Sigmoid colon (tissue), 7 donors: ENCODE measurements around the gene BCL2L15. TPM values are rescaled to one million over a fixed set of nuclear protein-coding genes. Genes with fewer than 3 reads are reported as not detected.
"Not testable (repeated sequence)": the region's sequence is repeated elsewhere in the genome, so short reads cannot be mapped to it uniquely, and the experiment has no call there.

Experiments used
- DNase-seq: peaks from one replicate; pipeline ENCODE4 v3.0.0-alpha.2; 2019
- H3K27ac ChIP-seq, 4 donors: fragments of 200-600 bp; sonication (generic); one replicate each; pipeline ENCODE4 v1.5.1; 2016 to 2019; ENCODE audit warnings: mild to moderate bottlenecking in 1 of 4
- H3K27me3 ChIP-seq, 3 donors: fragments of 200-600 bp; sonication (generic); one replicate each; pipeline ENCODE4 v1.5.1; 2019; ENCODE audit warnings: mild to moderate bottlenecking in 1 of 3
- H3K36me3 ChIP-seq, 4 donors: fragments of 200-600 bp; sonication (generic); one replicate each; pipeline ENCODE4 v1.5.1; 2016 to 2019
- H3K4me1 ChIP-seq, 4 donors: fragments of 200-600 bp; sonication (generic); one replicate each; pipeline ENCODE4 v1.5.1; 2017 to 2019
- H3K4me3 ChIP-seq, 4 donors: fragments of 200-600 bp; sonication (generic); one replicate each; pipeline ENCODE4 v1.5.1; 2017 to 2019; ENCODE audit warnings: mild to moderate bottlenecking in 2 of 4, moderate library complexity in 1 of 4
- H3K9me3 ChIP-seq, 4 donors: fragments of 200-600 bp in 3 of 4; sonication (generic) in 3 of 4; one replicate each; pipeline versions ENCODE4 v1.5.1 to v1.6.1; 2013 to 2019
- EP300 ChIP-seq, 4 donors: sonication (generic); formaldehyde crosslinking; IDR thresholded peaks; one replicate each; pipeline ENCODE4 v1.6.1; 2017; ENCODE audit warnings: antibody characterized with exemption in 4 of 4
- POLR2A ChIP-seq, 2 donors: fragments of 450-650 bp; IDR thresholded peaks; one replicate each; pipeline ENCODE4 v1.6.1; 2016; ENCODE audit warnings: antibody characterized with exemption in 2 of 2, mild to moderate bottlenecking in 2 of 2, moderate library complexity in 2 of 2
- POLR2AphosphoS5 ChIP-seq, 4 donors: sonication (generic); formaldehyde crosslinking; IDR thresholded peaks; one replicate each; pipeline ENCODE4 v1.6.1; 2017; ENCODE audit warnings: antibody characterized with exemption in 4 of 4
- WGBS, 2 donors: extraction: QIAGEN DNeasy Blood & Tissue Kit; methylation state at CpG; one replicate each; pipeline ENCODE4 v1.1.7; 2013; 5-methylcytosine and 5-hydroxymethylcytosine counted together
- intact Hi-C: fragments of 100-400 bp; cut with DNase I; formaldehyde crosslinking; loops from one replicate; pipeline ENCODE4 v1.15.1; 2023
- polyA plus RNA-seq, 3 donors: library from polyadenylated mRNA; stranded (reverse); fragments of 200-250 nt; gene quantifications; one replicate each; pipeline ENCODE4 v1.2.3, GENCODE V29; 2013
- total RNA-seq, 4 donors: library from RNA; depleted of rRNA; stranded (reverse); fragments of >200 nt; gene quantifications; one replicate each; pipeline ENCODE4 v1.1.0, GENCODE V29; 2016
- TF ChIP-seq, protein P1 (sequence below), 4 experiments: fragments of 450-650 bp in 3 of 4; fragments of 200-600 bp in 1 of 4; IDR thresholded peaks; one replicate each; pipeline ENCODE4 v1.5.1; 2016 to 2019; ENCODE audit warnings: antibody characterized with exemption in 4 of 4, mild to moderate bottlenecking in 3 of 4, moderate library complexity in 2 of 4
- donor health status: healthy with polysubstance abuse.
- donor health status: Bipolar disorder and iron deficiency.
- donor health status: healthy.

Gene BCL2L15
- total and polyA plus RNA-seq, 7 donors: under 0.01 to 87.9 (median 0.49) TPM

DNA sequence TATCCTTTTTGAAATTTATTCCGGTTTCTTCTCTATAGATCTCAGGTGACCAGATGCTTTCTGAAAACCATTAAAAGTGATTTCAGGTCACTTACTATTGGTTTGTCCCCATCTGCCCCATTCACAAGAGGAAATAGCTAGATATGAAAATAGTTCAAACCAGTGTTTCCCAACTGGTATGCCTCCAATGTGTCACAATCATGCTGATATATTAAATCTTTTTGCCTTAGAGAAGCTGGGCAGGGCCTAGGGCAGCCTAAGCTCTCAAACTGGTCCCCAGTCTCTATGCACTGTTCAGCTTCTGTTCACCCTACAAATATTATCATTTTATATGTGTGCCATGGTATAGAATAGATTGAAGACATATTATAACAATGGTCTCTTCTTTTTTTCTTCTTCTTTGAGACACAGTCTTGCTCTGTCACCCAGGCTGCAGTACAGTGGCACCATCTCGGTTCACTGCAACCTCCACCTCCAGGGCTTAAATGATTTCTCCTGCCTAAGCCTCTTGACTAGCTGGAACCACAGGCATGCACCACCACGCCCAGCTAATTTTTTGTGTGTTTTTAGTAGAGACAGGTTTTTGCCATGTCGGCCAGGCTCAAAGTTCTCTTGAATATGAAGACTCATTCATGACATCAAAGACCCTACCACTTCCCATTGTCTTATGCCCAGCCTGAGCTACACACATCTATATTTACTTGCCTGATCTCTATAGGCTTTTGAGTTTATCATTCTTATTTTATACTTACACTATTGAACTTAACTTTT, 31.6 kb downstream of the BCL2L15 start:
- Histone ChIP-seq H3K27me3 (no peaks in the 10 kb centered on the region), H3K4me3 (no peak overlapping the region), H3K27ac (peak overlapping the region in 1 of 4 donors; percentile 29), H3K9me3 (no peaks in the 10 kb centered on the region), H3K4me1 (no peaks in the 10 kb centered on the region), H3K36me3 (no peaks in the 10 kb centered on the region)
- 81 to 89% methylated on average over 4 of the region's 4 CpGs for WGBS, 2 donors
- intact Hi-C loops: no loop called here
- DNase-seq: no peak
- TF ChIP-seq, protein P1, sequence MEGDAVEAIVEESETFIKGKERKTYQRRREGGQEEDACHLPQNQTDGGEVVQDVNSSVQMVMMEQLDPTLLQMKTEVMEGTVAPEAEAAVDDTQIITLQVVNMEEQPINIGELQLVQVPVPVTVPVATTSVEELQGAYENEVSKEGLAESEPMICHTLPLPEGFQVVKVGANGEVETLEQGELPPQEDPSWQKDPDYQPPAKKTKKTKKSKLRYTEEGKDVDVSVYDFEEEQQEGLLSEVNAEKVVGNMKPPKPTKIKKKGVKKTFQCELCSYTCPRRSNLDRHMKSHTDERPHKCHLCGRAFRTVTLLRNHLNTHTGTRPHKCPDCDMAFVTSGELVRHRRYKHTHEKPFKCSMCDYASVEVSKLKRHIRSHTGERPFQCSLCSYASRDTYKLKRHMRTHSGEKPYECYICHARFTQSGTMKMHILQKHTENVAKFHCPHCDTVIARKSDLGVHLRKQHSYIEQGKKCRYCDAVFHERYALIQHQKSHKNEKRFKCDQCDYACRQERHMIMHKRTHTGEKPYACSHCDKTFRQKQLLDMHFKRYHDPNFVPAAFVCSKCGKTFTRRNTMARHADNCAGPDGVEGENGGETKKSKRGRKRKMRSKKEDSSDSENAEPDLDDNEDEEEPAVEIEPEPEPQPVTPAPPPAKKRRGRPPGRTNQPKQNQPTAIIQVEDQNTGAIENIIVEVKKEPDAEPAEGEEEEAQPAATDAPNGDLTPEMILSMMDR (IDR thresholded peaks at IDR 0.05): no peak
- no peak for TF ChIP-seq POLR2AphosphoS5 (IDR thresholded peaks at IDR 0.05)
- no peak for TF ChIP-seq POLR2A (IDR thresholded peaks at IDR 0.05)
- TF ChIP-seq EP300 (IDR thresholded peaks at IDR 0.05): no peak

DNA sequence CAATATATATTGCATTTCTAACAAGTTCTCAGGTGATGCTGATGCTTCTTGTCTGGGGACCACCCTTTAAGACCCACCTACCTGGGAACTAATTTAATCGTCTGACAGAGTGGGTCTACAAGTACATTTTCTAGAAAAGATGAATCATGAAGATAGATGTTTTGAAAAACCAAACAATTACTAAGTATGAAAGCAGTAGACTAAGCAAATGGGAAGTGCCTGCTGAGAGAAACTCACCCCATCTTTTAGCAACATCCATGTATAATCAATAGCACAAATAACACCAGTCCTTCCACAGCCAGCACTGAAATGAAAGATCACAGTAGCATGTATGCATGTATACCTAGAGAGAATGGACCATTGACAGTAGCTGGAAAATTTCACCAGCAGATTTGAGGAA, 33.1 kb downstream of the BCL2L15 start:
- H3K4me3 ChIP-seq: no peak overlapping the region

DNA sequence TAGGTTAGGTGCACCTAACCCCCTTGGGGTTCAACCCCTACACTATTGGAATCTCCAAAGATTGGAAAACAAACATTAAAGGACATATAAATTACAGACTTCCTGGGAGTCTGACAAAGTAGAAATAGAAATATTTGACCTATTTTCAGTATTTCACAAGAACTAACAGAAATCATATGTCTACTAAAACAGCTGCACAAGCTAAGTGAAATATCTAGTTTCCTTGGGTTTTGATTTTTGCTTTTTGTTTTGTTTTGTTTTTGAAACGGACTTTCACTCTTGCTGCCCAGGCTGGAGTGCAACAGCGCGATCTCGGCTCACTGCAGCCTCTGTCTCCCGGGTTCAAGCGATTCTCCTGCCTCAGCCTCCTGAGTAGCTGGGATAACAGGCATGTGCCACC, 34.7 kb downstream of the BCL2L15 start:
- H3K9me3 ChIP-seq, intact Hi-C loops, H3K27me3 ChIP-seq, H3K4me1 ChIP-seq, H3K36me3 ChIP-seq, H3K4me3 ChIP-seq, DNase-seq: not testable (repeated sequence)
- WGBS, 2 donors: 95% methylated on average over 6 of the region's 6 CpGs
- peak overlapping the region in 1 of 4 donors; percentile 33 for H3K27ac ChIP-seq

More for the DNA sequence above, 33.1 kb downstream of the BCL2L15 start:
- DNase-seq: no peak
- 39 to 51% methylated on average over 1 of the region's 1 CpG for WGBS, 2 donors
- Histone ChIP-seq H3K27ac (no peak overlapping the region), H3K9me3 (no peaks in the 10 kb centered on the region), H3K27me3 (no peaks in the 10 kb centered on the region), H3K4me1 (no peaks in the 10 kb centered on the region), H3K36me3 (no peaks in the 10 kb centered on the region)
- TF ChIP-seq POLR2AphosphoS5 (IDR thresholded peaks at IDR 0.05): no peak
- no peak for TF ChIP-seq POLR2A (IDR thresholded peaks at IDR 0.05)
- no peak for TF ChIP-seq EP300 (IDR thresholded peaks at IDR 0.05)
- TF ChIP-seq, protein P1 (IDR thresholded peaks at IDR 0.05): no peak
- intact Hi-C loops: no loop called here

DNA sequence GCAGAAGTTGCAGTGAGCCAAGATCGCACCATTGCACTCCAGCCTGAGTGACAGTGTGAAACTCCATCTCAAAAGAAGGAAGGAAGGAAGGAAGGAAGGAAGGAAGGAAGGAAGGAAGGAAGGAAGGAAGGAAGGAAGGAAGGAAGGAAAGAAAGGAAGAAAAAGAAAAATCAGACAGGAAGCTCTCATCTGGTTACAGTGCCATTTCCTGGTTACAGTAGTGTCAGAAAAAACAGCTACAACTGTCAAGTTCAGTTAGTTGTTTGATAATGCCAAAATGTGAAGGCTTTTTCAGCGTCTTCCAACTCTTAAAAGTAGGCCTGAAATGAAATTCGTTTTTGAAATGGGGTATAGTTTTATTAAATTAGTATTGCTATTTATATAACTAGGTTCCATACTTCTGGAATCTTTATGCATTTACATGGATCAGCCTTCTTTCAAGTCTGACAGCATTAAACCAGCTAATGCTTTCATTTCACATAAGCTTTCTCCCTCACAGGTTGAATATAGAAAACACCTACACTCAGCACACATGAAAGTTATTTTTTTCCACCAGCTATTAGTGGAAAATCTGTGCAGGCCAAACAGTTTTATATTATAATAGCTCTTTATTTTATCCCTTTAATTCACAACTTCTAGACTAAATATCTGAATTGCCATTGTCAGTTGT, 37.1 kb downstream of the BCL2L15 start:
- intact Hi-C loops: no loop called here

DNA sequence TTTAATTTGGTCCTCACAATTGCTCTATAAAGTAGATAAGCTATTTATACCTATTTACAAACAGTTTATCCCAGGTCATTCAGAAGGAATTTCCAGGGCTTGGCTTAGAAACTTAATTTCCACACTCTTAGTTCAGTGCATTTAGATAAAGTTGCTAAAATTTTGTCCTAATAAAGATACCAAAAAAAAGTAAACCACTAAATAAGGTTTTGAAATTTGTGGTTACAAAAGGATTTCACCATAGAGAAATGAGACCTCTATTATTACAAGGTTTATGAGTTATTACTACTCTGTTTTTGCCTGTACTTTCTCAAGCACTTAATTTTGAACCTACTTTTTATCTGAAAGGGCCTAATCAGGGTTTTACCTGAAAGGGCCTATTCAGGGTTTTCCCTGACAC, 38.3 kb downstream of the BCL2L15 start:
- Histone ChIP-seq H3K27ac (no peak overlapping the region), H3K36me3 (no peaks in the 10 kb centered on the region), H3K4me3 (no peak overlapping the region), H3K4me1 (no peaks in the 10 kb centered on the region), H3K9me3 (no peaks in the 10 kb centered on the region), H3K27me3 (no peaks in the 10 kb centered on the region)
- DNase-seq: no peak
- TF ChIP-seq, protein P1 (IDR thresholded peaks at IDR 0.05): no peak
- TF ChIP-seq POLR2AphosphoS5 (IDR thresholded peaks at IDR 0.05) (no peak), EP300 (IDR thresholded peaks at IDR 0.05) (no peak), POLR2A (IDR thresholded peaks at IDR 0.05) (no peak)
- intact Hi-C loops: no loop called here

More for the DNA sequence above, 37.1 kb downstream of the BCL2L15 start:
- no peak overlapping the region for H3K4me3 ChIP-seq
- no peak overlapping the region for H3K27ac ChIP-seq
- no peaks in the 10 kb centered on the region for H3K36me3 ChIP-seq
- WGBS, 2 donors: 76 to 78% methylated on average over 3 of the region's 3 CpGs
- no peaks in the 10 kb centered on the region for H3K9me3 ChIP-seq
- no peaks in the 10 kb centered on the region for H3K4me1 ChIP-seq
- no peak for DNase-seq
- no peaks in the 10 kb centered on the region for H3K27me3 ChIP-seq
- TF ChIP-seq, protein P1 (IDR thresholded peaks at IDR 0.05): no peak
- no peak for TF ChIP-seq POLR2AphosphoS5 (IDR thresholded peaks at IDR 0.05)
- TF ChIP-seq EP300 (IDR thresholded peaks at IDR 0.05): no peak
- no peak for TF ChIP-seq POLR2A (IDR thresholded peaks at IDR 0.05)
